GM12873 (cell line): ENCODE results near the gene CST9.

ENCODE experiments used
- TF ChIP-seq, protein P1 (sequence below): IDR thresholded peaks from 2 replicates; pipeline ENCODE4 v1.5.1; 2012; ENCODE audit warnings: low read depth, mild to moderate bottlenecking, moderate library complexity, low read length, control low read depth; ENCODE audit not compliant: insufficient read depth; ENCODE audit errors: missing control alignments

The CST9 gene

GRCh38 chr20:23649830-23650417 lies 44.2 kb upstream of the CST9 start:
- TF ChIP-seq, protein P1, sequence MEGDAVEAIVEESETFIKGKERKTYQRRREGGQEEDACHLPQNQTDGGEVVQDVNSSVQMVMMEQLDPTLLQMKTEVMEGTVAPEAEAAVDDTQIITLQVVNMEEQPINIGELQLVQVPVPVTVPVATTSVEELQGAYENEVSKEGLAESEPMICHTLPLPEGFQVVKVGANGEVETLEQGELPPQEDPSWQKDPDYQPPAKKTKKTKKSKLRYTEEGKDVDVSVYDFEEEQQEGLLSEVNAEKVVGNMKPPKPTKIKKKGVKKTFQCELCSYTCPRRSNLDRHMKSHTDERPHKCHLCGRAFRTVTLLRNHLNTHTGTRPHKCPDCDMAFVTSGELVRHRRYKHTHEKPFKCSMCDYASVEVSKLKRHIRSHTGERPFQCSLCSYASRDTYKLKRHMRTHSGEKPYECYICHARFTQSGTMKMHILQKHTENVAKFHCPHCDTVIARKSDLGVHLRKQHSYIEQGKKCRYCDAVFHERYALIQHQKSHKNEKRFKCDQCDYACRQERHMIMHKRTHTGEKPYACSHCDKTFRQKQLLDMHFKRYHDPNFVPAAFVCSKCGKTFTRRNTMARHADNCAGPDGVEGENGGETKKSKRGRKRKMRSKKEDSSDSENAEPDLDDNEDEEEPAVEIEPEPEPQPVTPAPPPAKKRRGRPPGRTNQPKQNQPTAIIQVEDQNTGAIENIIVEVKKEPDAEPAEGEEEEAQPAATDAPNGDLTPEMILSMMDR: no peak

DNA sequence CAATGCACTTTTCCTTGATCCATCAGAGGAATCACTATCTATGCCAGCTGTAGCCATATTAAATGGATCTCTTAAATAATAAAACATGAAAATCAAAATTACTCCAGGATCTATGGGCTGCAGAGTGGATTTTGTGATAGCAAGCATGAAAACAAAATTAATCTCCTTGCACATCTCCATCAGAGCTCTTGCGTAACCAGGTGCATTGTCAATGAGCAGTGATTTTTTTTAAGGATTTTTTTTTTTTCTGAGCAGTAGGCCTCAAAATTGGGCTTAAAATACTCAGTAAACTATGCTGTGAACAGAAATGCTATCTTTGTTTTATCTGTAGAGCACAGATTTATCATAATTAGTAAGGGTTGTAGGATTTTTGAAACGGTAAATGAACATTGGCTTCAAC lies 43.5 kb upstream of the CST9 start:
- TF ChIP-seq, protein P1: no peak

DNA sequence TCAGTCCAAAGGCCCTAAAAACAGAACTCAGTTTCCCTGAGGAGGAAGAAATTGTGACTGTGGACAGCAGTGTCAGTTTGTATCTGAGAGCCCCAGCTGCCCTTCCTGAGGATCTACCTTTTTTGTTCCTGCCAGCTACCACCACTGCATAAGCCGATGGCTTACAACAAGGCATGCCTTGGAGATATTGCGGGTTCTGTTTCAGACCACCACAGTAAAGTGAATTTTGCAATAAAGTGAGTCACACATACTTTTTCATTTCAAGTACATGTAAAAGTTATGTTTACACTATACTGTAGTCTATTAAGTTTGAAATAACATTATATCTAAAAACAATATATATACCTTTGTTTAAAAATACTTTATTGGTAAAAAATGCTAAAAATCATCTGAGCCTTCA lies 41.6 kb upstream of the CST9 start:
- TF ChIP-seq, protein P1: no peak

GRCh38 chr20:23646106-23646873 lies 40.6 kb upstream of the CST9 start:
- TF ChIP-seq, protein P1: no peak

DNA sequence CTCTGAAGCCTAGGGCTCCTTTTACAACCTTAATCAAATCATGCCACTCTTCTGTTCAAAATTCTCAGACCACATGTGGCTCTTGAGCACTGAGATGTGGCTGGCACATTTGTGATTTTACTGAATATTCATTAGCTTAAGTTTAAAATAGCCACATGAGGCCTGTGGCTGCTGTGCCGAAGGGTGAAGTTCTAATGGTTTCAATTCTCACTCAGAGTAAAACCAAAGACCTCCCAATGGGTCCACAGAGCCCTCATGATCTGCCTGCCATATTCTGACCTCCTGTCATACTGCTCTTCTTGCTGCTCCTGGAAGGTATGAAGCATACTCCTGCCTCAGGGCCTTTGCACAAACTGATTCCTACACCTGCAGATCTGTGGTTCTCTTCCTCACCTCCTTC lies 39.9 kb upstream of the CST9 start:
- TF ChIP-seq, protein P1: no peak

- TF ChIP-seq, protein P1: no peak
Measured at GRCh38 chr20:23644164-23644563, 38.4 kb upstream of the CST9 start.

GRCh38 chr20:23643659-23644058 lies 37.9 kb upstream of the CST9 start:
- TF ChIP-seq, protein P1: no peak
